SK-N-SH (cell line): Measurements from ENCODE around the gene IDH2.

ENCODE experiments used
- CTCF ChIP-seq: fragments of 200-600 bp; sonication (generic); IDR thresholded peaks from 2 replicates; pipeline ENCODE4 v1.6.1; 2017; ENCODE audit warnings: antibody characterized with exemption, mild to moderate bottlenecking, moderate library complexity
- POLR2AphosphoS5 ChIP-seq: IDR thresholded peaks from 2 replicates; pipeline ENCODE4 v1.6.1; 2012; ENCODE audit warnings: low read depth, low read length
- RCOR1 ChIP-seq: fragments of 150-350 bp; IDR thresholded peaks from 2 replicates; pipeline ENCODE4 v1.6.1; 2017; ENCODE audit warnings: antibody characterized with exemption, low read length
- RXRA ChIP-seq: IDR thresholded peaks from 2 replicates; pipeline ENCODE4 v1.4.0; 2012; ENCODE audit warnings: low read depth, mild to moderate bottlenecking, borderline replicate concordance
- YY1 ChIP-seq: IDR thresholded peaks from 2 replicates; pipeline ENCODE4 v1.4.0; 2012; ENCODE audit warnings: low read depth, mild to moderate bottlenecking

- TF ChIP-seq RCOR1 (no peak), CTCF (no peak), RXRA (no peak), POLR2AphosphoS5 (no peak), YY1 (no peak)
Measured at GRCh38 chr15:90062973-90063769, 39.1 kb downstream of the IDH2 start.
